Measurements from ENCODE around the gene S100A4.
"Not testable (repeated sequence)": the region's sequence is repeated elsewhere in the genome, so short reads cannot be mapped to it uniquely, and the experiment has no call there.

Gene S100A4

DNA sequence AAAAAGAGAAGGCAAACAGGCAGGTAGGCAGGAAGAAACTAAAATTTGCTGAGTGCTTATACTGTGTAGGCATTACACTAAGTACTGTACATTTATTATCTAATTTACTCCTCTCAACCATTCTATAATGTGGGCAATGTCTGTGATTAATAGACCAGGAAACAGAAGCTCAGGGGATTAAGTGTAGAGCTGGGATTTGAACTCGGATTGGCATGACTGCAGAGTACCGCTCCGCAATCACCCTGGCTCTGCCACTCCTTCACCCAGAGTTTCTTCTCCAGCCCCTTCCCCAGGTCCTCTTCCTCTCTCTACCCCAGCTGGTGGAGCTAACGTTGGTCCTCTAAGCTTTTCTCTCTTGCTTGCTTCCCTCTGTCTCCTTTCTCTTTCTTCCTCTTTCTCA lies 31.5 kb upstream of the S100A4 start:
- no peaks in the 10 kb centered on the region for H3K27me3 Mint-ChIP-seq (ENCODE audit: low read depth)
- TF ChIP-seq, protein P1, sequence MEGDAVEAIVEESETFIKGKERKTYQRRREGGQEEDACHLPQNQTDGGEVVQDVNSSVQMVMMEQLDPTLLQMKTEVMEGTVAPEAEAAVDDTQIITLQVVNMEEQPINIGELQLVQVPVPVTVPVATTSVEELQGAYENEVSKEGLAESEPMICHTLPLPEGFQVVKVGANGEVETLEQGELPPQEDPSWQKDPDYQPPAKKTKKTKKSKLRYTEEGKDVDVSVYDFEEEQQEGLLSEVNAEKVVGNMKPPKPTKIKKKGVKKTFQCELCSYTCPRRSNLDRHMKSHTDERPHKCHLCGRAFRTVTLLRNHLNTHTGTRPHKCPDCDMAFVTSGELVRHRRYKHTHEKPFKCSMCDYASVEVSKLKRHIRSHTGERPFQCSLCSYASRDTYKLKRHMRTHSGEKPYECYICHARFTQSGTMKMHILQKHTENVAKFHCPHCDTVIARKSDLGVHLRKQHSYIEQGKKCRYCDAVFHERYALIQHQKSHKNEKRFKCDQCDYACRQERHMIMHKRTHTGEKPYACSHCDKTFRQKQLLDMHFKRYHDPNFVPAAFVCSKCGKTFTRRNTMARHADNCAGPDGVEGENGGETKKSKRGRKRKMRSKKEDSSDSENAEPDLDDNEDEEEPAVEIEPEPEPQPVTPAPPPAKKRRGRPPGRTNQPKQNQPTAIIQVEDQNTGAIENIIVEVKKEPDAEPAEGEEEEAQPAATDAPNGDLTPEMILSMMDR (IDR thresholded peaks at IDR 0.05; ENCODE audit: unreplicated experiment in 3 of 3): no peak
- no peak overlapping the region for H3K27ac Mint-ChIP-seq
- no peaks in the 10 kb centered on the region for H3K36me3 Mint-ChIP-seq (ENCODE audit: low read depth)
- H3K4me1 Mint-ChIP-seq: peaks cover 8% of the 10 kb centered on the region
- H3K9me3 Mint-ChIP-seq: no peaks in the 10 kb centered on the region
- no peak overlapping the region for H3K4me3 Mint-ChIP-seq

DNA sequence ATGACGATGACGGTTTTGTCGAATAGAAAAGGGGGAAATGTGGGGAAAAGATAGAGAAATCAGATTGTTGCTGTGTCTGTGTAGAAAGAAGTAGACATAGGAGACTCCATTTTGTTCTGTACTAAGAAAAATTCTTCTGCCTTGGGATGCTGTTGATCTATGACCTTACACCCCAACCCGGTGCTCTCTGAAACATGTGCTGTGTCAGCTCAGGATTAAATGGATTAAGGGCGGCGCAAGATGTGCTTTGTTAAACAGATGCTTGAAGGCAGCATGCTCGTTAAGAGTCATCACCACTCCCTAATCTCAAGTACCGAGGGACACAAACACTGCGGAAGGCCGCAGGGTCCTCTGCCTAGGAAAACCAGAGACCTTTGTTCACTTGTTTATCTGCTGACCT lies 29.9 kb upstream of the S100A4 start:
- not testable (repeated sequence) for H3K9me3 Mint-ChIP-seq; H3K27me3 Mint-ChIP-seq (ENCODE audit: low read depth); H3K36me3 Mint-ChIP-seq (ENCODE audit: low read depth); H3K4me1 Mint-ChIP-seq; H3K4me3 Mint-ChIP-seq; H3K27ac Mint-ChIP-seq

DNA sequence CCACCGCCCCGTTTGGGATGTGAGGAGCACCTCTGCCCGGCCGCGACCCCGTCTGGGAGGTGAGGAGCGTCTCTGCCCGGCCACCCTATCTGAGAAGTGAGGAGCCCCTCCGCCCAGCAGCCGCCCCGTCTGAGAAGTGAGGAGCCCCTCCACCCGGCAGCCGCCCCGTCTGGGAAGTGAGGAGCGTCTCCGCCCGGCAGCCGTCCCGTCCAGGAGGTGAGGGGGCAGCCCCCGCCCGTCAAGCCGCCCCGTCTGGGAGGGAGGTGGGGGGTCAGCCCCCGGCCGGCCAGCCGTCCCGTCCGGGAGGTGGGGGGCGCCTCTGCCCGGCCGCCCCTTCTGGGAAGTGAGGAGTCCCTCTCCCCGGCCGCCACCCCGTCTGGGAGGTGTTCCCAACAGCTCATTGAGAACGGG lies 29.5 kb upstream of the S100A4 start:
- not testable (repeated sequence) for H3K4me1 Mint-ChIP-seq, H3K27ac Mint-ChIP-seq, H3K9me3 Mint-ChIP-seq

DNA sequence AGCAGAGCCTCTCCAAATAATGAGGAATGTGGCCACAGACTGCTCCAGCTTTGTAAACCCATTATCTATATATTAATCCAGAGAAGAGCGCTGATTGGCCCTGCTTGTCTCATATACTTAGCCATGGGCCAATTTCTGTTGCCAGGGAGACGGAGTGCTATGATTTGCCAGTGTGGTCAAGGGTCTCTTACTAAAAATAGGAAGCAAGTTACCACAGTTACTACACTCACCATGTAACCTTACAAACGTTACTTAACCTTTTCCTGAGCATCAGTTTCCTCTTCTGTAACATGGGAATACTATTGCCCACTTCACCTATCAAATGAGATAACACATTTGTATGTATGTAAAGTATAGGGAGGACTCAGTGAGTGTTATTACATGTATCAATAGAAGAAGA lies 27.7 kb upstream of the S100A4 start:
- Mint-ChIP-seq H3K36me3 (ENCODE audit: low read depth) (no peaks in the 10 kb centered on the region), H3K4me3 (no peak overlapping the region), H3K27me3 (ENCODE audit: low read depth) (peaks cover 3% of the 10 kb centered on the region), H3K27ac (no peak overlapping the region), H3K9me3 (no peaks in the 10 kb centered on the region), H3K4me1 (peaks cover 22% of the 10 kb centered on the region)
- TF ChIP-seq, protein P1 (IDR thresholded peaks at IDR 0.05; ENCODE audit: unreplicated experiment in 3 of 3): no peak

More for the DNA sequence above, 29.5 kb upstream of the S100A4 start:
- H3K4me3 Mint-ChIP-seq; H3K27me3 Mint-ChIP-seq (ENCODE audit: low read depth); H3K36me3 Mint-ChIP-seq (ENCODE audit: low read depth): not testable (repeated sequence)

DNA sequence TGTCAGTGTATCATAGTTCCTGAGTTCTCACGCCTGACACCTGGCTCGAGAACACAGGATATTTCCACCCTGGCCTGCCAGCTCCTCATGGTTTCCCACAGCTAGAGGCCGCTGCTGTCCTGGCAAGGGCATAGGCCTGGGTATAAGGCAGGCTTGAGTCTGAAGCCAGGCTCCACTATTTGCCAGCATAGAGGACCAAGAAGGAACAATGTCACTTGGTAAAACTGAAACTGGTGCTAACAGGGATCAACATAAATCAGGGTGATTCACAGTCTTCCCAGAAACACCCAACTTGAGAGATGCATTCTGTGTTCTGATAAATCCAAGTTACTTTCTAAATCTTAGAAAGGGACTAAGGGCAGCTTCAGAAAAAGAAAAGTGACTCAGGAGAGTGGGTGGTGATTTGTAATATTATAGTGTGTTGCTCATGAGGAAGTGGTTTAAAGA lies 27.0 kb upstream of the S100A4 start:
- Mint-ChIP-seq H3K4me3 (no peak overlapping the region), H3K9me3 (no peaks in the 10 kb centered on the region), H3K27me3 (ENCODE audit: low read depth) (peaks cover 3% of the 10 kb centered on the region), H3K36me3 (ENCODE audit: low read depth) (no peaks in the 10 kb centered on the region), H3K27ac (peak overlapping the region in 2 of 3 experiments; percentile 22 to 58), H3K4me1 (peaks cover 29% of the 10 kb centered on the region)
- TF ChIP-seq, protein P1 (IDR thresholded peaks at IDR 0.05; ENCODE audit: unreplicated experiment in 3 of 3): peak; percentile 66 to 75 (median 67)

DNA sequence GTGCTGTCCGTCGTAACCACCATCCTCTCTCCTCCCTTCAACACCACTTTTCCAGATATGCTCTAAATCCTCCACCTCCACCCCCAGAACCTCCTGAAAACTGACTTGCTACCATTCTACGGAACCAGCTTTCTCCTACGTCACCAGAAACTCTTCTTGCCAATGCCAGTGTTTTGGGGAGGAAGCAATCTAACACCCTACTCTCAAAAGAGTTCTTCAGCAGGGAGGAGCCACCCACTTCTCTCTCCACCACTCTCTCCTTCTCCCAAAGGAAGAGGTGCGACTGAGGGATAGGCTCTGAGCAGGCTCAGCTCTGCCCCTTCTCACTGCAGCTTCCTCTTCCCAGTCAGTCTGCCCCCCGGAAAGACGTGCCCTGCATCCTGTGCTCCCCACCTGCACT lies 26.1 kb upstream of the S100A4 start:
- no peak overlapping the region for H3K4me3 Mint-ChIP-seq
- TF ChIP-seq, protein P1 (IDR thresholded peaks at IDR 0.05; ENCODE audit: unreplicated experiment in 3 of 3): no peak
- no peaks in the 10 kb centered on the region for H3K36me3 Mint-ChIP-seq (ENCODE audit: low read depth)
- peaks cover 37% of the 10 kb centered on the region for H3K4me1 Mint-ChIP-seq
- H3K27me3 Mint-ChIP-seq (ENCODE audit: low read depth): peaks cover 3% of the 10 kb centered on the region
- no peaks in the 10 kb centered on the region for H3K9me3 Mint-ChIP-seq
- H3K27ac Mint-ChIP-seq: no peak overlapping the region

DNA sequence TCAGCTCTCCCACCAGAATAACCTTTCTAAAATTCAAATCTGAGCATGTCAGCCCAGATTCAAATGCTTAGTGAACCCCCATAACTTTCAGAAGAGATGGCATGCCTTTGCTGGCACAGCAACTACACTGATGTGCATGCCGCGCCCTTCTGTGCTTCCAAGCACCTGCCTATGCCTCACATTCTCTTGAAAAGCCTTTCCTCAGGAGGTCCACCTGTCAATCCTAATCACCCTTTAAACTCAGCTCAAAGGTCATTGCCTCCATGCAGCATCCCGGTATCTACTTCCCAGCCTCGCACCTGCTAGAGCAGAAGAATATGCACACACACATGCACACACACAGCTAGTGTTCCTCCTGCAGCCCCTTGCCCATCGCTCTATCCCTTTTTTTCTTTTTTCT lies 25.3 kb upstream of the S100A4 start:
- TF ChIP-seq, protein P1 (IDR thresholded peaks at IDR 0.05; ENCODE audit: unreplicated experiment in 3 of 3): no peak
- peaks cover 45% of the 10 kb centered on the region for H3K4me1 Mint-ChIP-seq
- H3K9me3 Mint-ChIP-seq: no peaks in the 10 kb centered on the region
- peaks cover 3% of the 10 kb centered on the region for H3K27me3 Mint-ChIP-seq (ENCODE audit: low read depth)
- no peaks in the 10 kb centered on the region for H3K36me3 Mint-ChIP-seq (ENCODE audit: low read depth)
- no peak overlapping the region for H3K4me3 Mint-ChIP-seq
- H3K27ac Mint-ChIP-seq: peak overlapping the region in 1 of 3 experiments; percentile 6

All from nephron (organoid).